SK-N-DZ (cell line): ENCODE results near the gene TACR3. TPM values are rescaled to one million over a fixed set of nuclear protein-coding genes. Genes with fewer than 3 reads are reported as not detected.
"Not testable (repeated sequence)": the region's sequence is repeated elsewhere in the genome, so short reads cannot be mapped to it uniquely, and the experiment has no call there.

Source experiments
- DNase-seq: peaks from one replicate; pipeline ENCODE4 v3.0.0-alpha.2; 2015; ENCODE audit warnings: low spot score
- polyA plus RNA-seq, 2 experiments: library from polyadenylated mRNA; depleted of rRNA; stranded (reverse); fragments of >200 nt; gene quantifications; 2 replicates each; pipeline ENCODE4 v1.2.3, GENCODE V29; 2014

Gene TACR3, protein sequence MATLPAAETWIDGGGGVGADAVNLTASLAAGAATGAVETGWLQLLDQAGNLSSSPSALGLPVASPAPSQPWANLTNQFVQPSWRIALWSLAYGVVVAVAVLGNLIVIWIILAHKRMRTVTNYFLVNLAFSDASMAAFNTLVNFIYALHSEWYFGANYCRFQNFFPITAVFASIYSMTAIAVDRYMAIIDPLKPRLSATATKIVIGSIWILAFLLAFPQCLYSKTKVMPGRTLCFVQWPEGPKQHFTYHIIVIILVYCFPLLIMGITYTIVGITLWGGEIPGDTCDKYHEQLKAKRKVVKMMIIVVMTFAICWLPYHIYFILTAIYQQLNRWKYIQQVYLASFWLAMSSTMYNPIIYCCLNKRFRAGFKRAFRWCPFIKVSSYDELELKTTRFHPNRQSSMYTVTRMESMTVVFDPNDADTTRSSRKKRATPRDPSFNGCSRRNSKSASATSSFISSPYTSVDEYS
- not detected in 2 replicates for polyA plus RNA-seq (2014; cell fraction: cytosol; rRNA removed)
- polyA plus RNA-seq (2014; cell fraction: nucleus; rRNA removed): not detected in 2 replicates

DNA sequence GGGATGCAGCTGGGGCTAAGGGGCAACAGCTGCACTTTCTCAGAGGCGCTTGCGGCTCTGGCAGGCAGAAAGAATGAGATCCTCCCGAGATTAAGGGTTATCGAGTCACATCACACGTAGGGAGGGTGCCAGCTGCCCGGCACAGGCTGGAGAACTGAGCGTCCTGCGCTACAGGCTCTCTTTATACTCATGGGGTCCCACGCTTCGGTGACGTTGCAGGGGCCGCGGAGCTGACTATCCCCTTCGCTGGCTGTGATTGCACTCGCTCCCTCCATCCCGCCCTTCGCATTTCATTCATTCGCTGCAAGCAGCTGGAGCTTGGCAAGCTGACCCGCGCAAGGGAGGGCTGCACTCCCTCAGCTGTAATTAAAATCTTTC is at the start of gene TACR3:
TSS of gene TACR3 (minus strand) at position 156 of the 378 bp plus-strand sequence. CDS start 310 bp downstream, outside the sequence.
- DNase-seq: peak; percentile 52

DNA sequence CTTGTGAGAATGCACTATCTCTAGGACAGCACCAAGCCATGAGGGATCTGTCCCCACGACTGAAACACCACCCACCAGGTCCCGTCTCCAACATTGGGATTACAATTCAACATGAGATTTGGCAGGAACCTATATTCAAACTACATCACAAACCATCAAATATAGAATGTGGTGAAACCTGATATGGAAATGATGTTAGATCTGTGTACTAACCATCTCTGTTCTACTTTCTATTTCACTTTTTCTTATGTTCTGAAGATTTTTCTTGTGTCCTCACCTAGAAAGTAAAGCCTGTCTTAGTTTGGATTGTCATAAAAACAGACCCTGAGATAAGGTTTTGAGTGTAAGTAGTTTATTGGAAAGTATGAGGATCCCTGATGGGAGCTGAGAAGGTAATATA is 37.8 kb upstream of the TACR3 start:
- DNase-seq: no peak

DNA sequence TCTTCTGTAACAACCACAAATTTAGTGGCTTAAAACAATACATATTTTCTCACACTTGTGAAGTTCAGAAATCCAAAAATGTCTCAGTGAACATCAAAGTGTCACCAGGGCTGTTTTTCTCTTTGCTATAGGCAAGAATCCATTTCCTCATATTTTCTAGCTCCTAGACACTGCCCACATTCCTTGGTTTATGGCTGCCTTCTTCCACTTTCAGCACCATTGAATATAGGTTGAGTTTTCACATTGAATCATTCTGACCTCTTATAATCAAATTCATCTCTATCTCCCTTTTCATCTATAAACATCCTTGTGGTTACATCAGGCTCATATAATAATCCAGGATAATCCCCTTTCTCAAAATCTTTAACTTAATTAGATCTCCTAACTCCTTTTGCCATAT is 37.0 kb upstream of the TACR3 start:
- DNase-seq: no peak

DNA sequence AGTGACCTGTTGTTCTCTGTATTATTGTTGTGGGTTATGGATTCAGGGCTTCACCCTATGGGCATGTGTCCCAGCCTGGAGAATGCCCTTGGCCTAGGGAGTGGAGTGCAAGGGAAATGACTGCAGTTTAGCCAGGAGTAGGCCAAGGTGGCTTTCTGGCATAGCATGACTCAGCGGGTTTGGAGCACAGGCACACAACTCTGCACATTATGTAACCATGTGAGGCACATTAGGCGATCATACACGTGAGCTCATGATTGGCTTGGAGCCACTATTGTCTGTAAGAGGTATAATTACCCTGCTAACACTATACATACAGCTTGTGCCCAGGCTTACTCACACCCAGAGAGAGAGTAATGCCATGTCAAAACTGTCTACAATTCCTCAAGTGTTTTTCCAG is 35.1 kb upstream of the TACR3 start:
- no peak for DNase-seq

DNA sequence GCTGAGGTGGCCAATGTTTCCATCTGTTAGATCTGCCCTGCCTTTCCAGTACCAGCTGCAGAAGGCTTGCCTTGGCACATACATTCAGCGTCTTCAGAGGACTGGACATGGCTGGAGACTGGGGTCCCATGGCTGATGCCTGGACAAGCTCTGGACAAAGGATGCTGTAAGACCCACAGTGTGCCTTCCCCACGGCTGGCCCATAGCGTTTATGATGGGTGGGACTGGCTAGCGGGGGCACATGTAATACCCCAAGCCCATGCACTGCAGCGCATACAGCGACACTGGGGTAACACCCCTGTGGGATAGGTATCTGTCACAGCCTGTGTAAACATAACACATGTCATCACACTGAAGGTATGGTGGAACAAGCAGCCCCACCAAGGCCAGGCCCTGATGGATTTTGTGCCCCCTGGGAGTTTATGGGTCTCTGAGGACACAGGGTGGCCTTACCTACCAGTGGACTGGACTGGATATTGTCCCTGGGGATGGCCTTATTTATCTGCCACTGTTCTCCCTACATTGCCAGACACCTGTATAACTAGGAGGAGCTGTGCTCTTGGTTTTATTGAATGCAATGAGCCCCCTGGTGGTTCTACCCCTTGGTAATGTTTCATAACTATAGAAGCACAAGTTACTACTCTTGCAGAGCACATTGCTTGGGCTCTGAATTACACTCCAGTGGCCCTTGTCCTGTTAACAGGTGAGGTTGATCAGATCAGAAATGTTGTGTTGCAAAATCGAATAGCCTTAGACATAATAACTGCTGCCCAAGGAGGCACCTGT is 34.3 kb upstream of the TACR3 start:
- no peak for DNase-seq

DNA sequence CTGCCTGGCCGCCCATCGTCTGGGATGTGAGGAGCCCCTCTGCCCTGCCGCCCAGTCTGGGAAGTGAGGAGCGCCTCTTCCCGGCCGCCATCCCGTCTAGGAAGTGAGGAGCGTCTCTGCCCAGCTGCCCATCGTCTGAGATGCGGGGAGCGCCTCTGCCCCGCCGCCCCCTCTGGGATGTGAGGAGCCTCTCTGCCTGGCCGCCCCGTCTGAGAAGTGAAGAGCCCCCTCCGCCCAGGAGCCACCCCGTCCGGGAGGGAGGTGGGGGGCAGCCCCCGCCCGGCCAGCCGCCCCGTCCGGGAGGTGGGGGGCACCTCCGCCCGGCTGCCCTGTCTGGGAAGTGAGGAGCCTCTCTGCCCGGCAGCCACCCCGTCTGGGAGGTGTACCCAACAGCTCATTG is 3.4 kb upstream of the TACR3 start:
- not testable (repeated sequence) for DNase-seq

DNA sequence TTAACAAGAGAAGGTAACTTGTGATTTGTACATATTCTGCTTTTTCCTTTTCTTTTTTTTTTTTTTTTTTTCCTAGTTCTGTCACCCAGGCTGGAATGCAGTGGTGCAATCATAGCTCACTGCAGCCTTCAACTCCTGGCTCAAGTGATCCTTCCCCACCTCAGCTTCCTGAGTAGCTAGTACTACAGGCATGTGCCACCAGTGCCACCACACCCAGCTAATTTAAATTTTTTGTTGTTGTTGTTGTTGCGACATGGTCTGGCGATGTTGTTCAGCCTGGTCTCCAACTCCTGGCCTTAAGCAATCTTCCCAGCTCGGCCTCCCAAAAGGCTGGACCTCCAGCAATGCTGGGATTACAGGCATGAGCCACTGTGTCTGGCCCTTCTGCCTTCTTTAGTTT is 1.5 kb upstream of the TACR3 start:
- no peak for DNase-seq

DNA sequence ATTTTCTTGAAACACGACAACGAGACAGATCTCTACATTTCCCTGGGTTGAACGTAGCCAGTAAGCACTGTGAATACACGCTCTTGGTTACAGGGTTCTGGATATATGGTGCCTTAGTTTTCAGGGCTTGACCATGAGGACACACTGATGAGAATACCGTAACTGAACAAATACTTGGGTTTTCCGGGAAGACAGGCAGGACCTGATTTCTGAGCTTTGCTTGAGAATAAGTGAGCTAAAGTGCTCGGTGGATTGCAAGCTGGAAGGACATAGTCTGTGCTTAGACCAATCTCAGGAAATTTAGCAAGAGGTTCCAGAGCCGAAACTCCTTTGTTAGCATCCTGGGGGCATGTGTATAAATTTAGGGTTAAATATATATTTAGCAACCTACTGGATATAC is 876 bp upstream of the TACR3 start:
- no peak for DNase-seq

DNA sequence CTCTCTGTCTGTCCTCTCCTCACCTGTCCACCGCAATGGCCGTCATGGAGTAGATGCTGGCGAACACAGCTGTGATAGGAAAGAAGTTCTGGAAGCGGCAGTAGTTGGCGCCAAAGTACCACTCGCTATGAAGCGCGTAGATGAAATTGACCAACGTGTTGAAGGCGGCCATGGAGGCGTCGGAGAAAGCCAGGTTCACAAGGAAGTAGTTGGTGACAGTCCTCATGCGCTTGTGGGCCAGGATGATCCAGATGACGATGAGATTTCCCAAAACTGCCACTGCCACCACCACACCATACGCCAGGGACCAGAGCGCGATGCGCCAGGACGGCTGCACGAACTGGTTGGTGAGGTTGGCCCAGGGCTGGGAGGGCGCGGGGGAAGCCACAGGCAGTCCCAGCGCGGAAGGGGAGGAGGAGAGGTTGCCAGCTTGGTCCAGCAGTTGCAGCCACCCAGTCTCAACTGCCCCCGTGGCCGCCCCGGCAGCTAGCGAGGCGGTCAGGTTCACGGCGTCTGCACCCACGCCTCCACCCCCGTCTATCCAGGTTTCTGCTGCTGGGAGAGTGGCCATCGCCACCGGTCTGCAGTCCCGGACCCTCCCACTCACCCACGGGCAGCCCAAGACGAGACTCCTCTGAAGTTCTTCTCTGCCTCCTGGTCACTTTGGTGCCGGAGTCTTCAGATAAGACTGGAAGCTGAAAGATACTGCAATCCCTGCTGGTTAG is 518 bp downstream of the TACR3 start:
- peak; percentile 20 for DNase-seq

DNA sequence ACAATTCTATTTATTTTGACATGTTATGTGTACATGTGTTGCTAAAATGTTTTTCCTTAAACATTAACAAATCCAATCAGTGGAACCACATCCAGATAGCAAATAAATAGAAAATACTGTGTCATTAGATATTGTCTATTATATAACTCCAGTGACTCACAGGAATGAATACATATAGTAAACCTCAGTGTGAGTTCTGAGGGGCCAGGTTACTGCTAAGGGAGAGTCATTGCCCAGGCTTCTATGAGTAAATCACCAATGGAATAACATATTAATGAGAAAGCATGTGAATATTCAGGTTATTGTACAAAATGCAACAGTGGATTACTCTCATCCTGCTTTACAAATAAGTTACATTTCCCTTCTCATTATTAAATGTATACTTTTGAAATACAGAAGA is 27.2 kb downstream of the TACR3 start:
- no peak for DNase-seq

DNA sequence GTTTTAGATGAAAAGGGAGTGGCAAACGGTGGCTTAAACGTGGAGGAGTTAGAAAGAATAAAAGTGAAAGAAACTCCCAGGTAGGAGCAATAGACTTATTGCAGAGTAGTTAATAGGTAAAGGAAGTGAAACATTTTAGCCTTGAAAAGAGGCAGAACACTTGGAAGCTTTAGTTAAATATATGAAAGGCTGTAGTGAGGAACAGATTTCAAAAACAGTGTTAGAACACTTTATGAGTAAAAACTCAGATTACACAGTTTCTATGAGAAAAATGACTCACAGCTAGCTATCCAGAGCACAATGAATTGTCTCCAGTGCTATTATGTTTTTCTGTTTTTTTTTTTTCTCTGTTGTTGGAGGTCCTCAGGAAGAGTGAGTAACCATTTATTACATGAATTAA is 45.8 kb downstream of the TACR3 start:
- DNase-seq: no peak

DNA sequence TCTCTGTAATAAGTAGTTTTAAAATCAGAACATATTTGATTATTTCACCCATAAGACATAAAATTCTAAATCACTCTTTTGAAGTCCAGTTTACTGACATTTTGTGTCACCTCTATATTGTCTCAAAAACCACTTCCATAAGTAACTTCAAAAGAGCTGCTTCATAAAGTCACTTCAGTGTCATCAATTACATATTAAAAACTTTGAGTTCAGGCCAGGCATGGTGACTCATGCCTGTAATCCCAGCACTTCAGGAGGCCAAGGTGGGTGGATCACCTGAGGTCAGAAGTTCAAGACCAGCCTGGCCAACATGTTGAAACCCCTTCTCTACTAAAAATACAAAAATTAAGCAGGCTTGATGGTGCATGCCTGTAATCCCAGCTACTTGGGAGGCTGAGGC is 53.0 kb downstream of the TACR3 start:
- DNase-seq: not testable (repeated sequence)

DNA sequence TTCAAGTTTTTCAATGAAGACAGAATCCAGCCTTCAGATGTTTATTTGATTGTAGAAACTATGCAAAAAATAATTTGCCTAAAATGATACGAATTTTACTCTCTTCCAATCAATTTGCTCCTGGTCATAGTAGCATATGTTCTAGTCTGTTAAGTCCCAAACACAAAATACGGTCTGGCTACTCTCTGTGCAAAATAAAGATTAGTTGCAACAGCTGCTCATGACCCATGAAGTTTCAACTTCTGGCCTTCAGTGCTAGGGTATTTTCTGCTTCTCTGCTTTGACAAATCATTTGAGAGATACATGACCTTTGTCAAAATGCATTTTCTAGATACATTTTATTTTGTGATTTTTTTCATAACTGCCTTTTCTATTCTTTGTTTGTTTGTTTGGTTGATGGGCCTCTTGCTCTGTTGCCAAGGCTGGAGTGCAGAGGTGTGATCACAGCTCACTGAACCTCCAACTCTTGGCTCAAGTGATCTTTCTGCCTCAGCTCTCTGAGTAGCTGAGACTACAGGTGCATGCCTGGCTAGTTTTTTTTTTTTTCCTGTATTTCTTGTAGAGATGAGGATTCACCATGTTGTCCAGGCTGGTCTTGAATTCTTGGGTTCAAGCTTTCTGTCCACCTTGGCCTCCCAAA is 55.2 kb downstream of the TACR3 start:
- DNase-seq: no peak

DNA sequence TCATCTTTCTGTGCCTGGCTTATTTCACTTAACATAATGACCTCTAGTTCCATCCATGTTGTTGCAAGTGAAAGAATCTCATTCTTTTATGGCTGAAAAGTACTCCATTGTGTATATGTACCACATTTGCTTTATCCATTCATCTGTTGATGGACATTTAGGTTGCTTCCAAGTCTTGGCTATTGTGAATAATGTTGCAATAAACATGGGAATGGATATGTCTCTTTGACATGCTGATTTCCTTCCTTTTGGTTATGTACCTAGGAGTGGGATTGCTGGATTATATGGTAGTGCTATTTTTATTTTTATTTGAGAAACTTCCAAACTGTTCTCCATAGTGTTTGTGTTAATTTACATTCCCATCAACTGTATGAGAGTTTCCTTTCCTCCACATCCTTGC is 71.2 kb downstream of the TACR3 start:
- no peak for DNase-seq

DNA sequence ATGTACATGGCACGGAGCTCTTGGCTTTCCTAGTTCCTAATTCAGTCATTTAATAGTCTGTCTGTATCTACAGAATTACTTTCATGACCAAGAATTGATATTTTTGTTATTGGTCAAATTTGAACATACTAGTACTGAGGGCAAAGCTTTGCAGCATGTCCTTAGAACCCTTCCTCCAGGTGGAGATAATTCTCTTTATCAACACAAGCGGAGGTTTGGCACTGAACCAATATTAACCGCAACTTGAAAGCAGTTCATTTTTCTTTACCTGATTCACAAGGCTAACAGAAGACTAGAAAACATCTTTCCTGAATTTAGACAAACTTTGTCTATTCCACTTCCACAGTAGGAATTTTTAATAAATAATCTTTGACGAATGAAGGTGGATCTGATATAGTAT is 73.8 kb downstream of the TACR3 start:
- DNase-seq: no peak

DNA sequence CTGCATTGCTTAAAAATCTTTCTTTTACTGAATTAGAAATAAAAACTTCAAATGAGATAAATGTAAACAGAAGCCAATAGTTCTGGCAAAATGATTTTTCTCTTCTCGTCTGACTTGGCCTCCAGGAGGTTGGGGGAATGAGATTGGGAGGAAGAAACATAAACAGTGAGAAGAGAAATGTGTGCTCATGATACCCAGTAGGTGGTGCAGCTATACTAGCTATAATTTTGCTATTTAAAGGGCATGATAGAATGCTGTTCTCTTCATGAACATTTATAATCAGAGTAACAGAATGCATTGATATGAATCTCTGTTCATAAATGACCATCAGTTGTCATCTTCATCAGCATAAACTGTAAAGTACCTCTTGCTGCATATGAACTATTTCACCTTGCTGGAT is 85.5 kb downstream of the TACR3 start:
- DNase-seq: no peak

DNA sequence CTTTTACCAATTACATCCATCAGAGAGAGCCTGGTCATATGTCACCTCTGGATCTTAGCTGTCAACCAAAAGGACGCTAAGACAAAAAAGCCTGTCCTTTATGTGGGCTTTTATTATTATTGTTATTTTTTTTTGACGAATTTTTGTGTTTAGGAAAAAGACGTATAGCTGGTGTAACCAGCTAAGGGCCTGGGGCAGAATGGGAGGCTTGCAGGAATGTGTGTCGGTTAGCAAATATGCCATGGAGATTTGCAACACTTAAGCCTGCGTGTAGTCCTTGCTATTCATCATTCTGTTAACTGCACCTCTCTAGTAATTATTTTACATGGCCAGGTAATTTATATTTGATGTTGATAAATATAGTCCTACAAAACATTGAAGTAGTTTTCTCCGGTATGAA is 93.5 kb downstream of the TACR3 start:
- no peak for DNase-seq

DNA sequence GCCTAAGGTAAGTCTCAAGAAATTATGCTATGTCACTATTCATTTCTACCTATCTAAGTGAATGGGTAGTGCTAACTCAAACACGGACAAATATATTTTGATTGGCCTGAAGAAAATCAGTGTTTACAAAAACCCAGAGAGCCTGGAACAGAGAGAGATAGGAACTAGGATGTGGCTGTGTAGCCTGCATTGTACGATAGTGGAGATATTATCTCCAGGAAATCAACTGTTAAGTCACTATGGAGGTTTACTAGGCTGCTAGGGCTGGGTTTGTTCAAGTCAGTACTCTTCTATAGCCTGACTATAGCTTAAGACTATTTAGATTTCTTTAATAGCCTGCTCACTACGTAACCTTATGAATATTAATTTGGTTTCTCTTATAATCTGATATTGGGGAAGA is 127.9 kb downstream of the TACR3 start:
- DNase-seq: no peak

DNA sequence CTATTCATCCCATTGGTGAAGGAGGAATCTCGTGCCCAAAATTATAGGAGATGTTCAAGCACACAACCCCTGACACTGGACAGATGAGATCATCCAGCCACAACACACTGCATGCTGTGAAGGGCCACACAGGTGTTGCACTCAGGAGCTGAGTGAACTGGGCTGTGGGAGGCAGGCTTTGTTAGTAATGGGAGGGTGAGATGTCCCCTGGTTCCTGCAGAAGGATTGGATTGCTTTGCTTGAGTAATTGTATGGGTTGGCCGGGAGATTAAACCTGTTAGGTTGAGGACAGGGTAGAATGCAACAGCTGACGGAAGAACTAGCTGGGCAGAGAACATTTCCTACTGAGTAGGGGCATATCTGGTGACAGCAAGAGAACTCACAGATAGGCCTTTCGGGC is 152.2 kb downstream of the TACR3 start:
- no peak for DNase-seq

DNA sequence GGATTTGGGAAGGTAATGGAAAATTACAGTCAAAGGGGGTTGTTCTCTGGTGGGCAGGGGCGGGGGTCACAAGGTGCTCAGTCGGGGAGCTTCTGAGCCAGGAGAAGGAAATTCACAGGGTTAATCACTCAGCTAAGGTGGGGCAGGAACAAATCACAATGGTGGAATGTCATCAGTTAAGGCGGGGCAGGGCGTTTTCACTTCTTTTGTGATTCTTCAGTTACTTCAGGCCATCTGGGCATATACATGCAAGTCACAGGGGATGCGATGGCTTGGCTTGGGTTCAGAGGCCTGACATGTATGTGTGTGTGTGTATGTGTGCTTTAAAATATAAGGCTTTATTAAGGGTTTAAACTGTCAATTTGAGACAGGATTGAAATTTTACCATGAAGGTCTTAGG is 160.6 kb downstream of the TACR3 start:
- DNase-seq: not testable (repeated sequence)
